HG02571 (cell line): Measurements from ENCODE around the gene ELK3.

Experiments used
- ATAC-seq: cut with Tn5 transposase; IDR thresholded peaks from one replicate; pipeline ENCODE4 v1.9.1; 2021; ENCODE audit warnings: mild to moderate bottlenecking, moderate library complexity; ENCODE audit not compliant: unreplicated experiment

The ELK3 gene

GRCh38 chr12:96250119-96250685 is 56.0 kb downstream of the ELK3 start:
- no peak for ATAC-seq

- no peak for ATAC-seq
Observed at GRCh38 chr12:96255077-96255476, 60.9 kb downstream of the ELK3 start.

GRCh38 chr12:96256672-96257361 is 62.6 kb downstream of the ELK3 start:
- no peak for ATAC-seq

- no peak for ATAC-seq
Observed at GRCh38 chr12:96257550-96258103, 63.5 kb downstream of the ELK3 start.

- no peak for ATAC-seq
Observed at GRCh38 chr12:96258104-96258961, 64.2 kb downstream of the ELK3 start.

GRCh38 chr12:96260231-96260630 is 66.1 kb downstream of the ELK3 start:
- no peak for ATAC-seq

GRCh38 chr12:96260644-96261043 is 66.5 kb downstream of the ELK3 start:
- ATAC-seq, result no peak

- ATAC-seq, result no peak
Observed at GRCh38 chr12:96261557-96261956, 67.4 kb downstream of the ELK3 start.

- no peak for ATAC-seq
Observed at GRCh38 chr12:96263449-96263902, 69.3 kb downstream of the ELK3 start.

GRCh38 chr12:96265400-96265799 is 71.2 kb downstream of the ELK3 start:
- ATAC-seq, result no peak

- ATAC-seq, result no peak
Observed at GRCh38 chr12:96265836-96266235, 71.7 kb downstream of the ELK3 start.

- no peak for ATAC-seq
Observed at GRCh38 chr12:96266238-96266637, 72.1 kb downstream of the ELK3 start.

GRCh38 chr12:96271469-96272199 is 77.5 kb downstream of the ELK3 start:
- ATAC-seq, result no peak

GRCh38 chr12:96274331-96274730 is 80.2 kb downstream of the ELK3 start:
- ATAC-seq, result no peak

- no peak for ATAC-seq
Observed at GRCh38 chr12:96285158-96285557, 91.0 kb downstream of the ELK3 start.

- no peak for ATAC-seq
Observed at GRCh38 chr12:96289067-96289466, 94.9 kb downstream of the ELK3 start.

- no peak for ATAC-seq
Observed at GRCh38 chr12:96293093-96293492, 98.9 kb downstream of the ELK3 start.

- no peak for ATAC-seq
Observed at GRCh38 chr12:96294831-96295230, 100.7 kb downstream of the ELK3 start.

- ATAC-seq, result no peak
Observed at GRCh38 chr12:96295532-96296160, 101.5 kb downstream of the ELK3 start.

GRCh38 chr12:96297504-96297903 is 103.3 kb downstream of the ELK3 start:
- ATAC-seq, result no peak
